DMS53 treated with DMSO at 0.1 percent for 48 hours (cell line): ENCODE data around the gene UNC93B1.

ENCODE experiments used
- DNase-seq: peaks from one replicate; lab custom pipeline; 2025; ENCODE audit not compliant: unreplicated experiment; lab: John Stamatoyannopoulos, UW

Gene UNC93B1

GRCh38 chr11:68026391-68027105 is 22.7 kb upstream of the UNC93B1 start:
- DNase-seq: peak; percentile 53

- no peak for DNase-seq
Observed at GRCh38 chr11:68025047-68025446, 21.1 kb upstream of the UNC93B1 start.

- no peak for DNase-seq
Observed at GRCh38 chr11:68024508-68024907, 20.6 kb upstream of the UNC93B1 start.

- no peak for DNase-seq
Observed at GRCh38 chr11:68022531-68022930, 18.6 kb upstream of the UNC93B1 start.

- DNase-seq: peak; percentile 61
Observed at GRCh38 chr11:68021167-68021787, 17.4 kb upstream of the UNC93B1 start.

GRCh38 chr11:68020575-68020974 is 16.7 kb upstream of the UNC93B1 start:
- DNase-seq: no peak

GRCh38 chr11:68019486-68019885 is 15.6 kb upstream of the UNC93B1 start:
- DNase-seq: no peak

- no peak for DNase-seq
Observed at GRCh38 chr11:68018730-68019190, 14.9 kb upstream of the UNC93B1 start.

- DNase-seq: no peak
Observed at GRCh38 chr11:68017980-68018729, 14.3 kb upstream of the UNC93B1 start.

- DNase-seq: no peak
Observed at GRCh38 chr11:68016904-68017817, 13.3 kb upstream of the UNC93B1 start.

GRCh38 chr11:68016161-68016903 is 12.4 kb upstream of the UNC93B1 start:
- no peak for DNase-seq

- DNase-seq: no peak
Observed at GRCh38 chr11:68015467-68015866, 11.6 kb upstream of the UNC93B1 start.

- DNase-seq: no peak
Observed at GRCh38 chr11:68014947-68015447, 11.1 kb upstream of the UNC93B1 start.

- DNase-seq: peak; percentile 17
Observed at GRCh38 chr11:68014157-68014946, 10.5 kb upstream of the UNC93B1 start.

GRCh38 chr11:68013611-68014156 is 9.8 kb upstream of the UNC93B1 start:
- no peak for DNase-seq

GRCh38 chr11:68012843-68013610 is 9.1 kb upstream of the UNC93B1 start:
- DNase-seq: no peak

GRCh38 chr11:68012044-68012842 is 8.3 kb upstream of the UNC93B1 start:
- DNase-seq: no peak
